Measurements from ENCODE around the gene FBN1. TPM values are rescaled to one million over a fixed set of nuclear protein-coding genes. Genes with fewer than 3 reads are reported as not detected.

Gene FBN1
- total and polyA plus RNA-seq, 10 of the 15 experiments (the other 5 are each of a cell fraction or from before 2014, with no cell fraction given), result 2.2 to 15.3 (median 7.0) TPM

DNA sequence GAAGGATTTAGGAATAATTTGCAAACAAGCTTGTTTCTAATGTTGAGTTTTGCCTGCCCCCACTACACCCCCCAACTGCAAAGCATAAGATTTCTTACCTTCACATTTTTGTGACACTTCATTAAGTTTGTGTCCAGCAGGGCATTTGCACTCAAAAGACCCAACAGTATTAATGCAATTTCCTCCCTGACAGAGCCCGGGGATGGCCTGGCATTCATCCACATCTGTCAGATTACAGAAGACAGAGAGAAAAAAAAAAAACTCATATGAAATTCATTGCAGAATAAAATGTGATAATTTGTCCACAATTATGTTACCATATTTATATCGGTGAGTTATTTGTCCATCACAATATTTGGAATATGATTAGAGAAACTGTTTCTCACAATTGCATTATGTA lies 111.5 kb downstream of the FBN1 start (continued):
- TF ChIP-seq, protein P1, sequence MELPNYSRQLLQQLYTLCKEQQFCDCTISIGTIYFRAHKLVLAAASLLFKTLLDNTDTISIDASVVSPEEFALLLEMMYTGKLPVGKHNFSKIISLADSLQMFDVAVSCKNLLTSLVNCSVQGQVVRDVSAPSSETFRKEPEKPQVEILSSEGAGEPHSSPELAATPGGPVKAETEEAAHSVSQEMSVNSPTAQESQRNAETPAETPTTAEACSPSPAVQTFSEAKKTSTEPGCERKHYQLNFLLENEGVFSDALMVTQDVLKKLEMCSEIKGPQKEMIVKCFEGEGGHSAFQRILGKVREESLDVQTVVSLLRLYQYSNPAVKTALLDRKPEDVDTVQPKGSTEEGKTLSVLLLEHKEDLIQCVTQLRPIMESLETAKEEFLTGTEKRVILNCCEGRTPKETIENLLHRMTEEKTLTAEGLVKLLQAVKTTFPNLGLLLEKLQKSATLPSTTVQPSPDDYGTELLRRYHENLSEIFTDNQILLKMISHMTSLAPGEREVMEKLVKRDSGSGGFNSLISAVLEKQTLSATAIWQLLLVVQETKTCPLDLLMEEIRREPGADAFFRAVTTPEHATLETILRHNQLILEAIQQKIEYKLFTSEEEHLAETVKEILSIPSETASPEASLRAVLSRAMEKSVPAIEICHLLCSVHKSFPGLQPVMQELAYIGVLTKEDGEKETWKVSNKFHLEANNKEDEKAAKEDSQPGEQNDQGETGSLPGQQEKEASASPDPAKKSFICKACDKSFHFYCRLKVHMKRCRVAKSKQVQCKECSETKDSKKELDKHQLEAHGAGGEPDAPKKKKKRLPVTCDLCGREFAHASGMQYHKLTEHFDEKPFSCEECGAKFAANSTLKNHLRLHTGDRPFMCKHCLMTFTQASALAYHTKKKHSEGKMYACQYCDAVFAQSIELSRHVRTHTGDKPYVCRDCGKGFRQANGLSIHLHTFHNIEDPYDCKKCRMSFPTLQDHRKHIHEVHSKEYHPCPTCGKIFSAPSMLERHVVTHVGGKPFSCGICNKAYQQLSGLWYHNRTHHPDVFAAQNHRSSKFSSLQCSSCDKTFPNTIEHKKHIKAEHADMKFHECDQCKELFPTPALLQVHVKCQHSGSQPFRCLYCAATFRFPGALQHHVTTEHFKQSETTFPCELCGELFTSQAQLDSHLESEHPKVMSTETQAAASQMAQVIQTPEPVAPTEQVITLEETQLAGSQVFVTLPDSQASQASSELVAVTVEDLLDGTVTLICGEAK (IDR thresholded peaks at IDR 0.05; ENCODE audit: borderline replicate concordance), result no peak

DNA sequence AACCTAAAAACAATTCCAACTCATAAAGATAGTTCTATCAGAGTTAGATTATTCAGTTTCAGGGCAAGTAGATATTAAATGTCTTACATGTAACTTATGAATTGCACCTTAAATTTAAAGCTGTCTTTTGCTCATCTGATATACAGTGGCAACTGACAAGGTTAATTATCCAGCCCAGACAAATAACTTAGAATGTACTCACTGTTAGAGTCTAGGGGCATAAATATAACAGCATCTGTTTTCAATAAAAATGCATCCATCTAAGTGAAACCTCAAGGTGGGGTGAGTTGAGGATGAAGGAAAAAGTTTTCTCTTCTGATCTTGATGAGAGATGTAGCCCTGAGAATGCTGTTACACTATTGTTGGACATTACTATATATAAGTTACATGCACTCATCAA lies 112.6 kb downstream of the FBN1 start:
- BruUV-seq (replicated peaks), result no TSS peak
- Histone ChIP-seq H3K4me1 (ENCODE audit: control insufficient read depth, insufficient read depth, low read length) (no peaks in the 10 kb centered on the region), H3K4me3 (no peak overlapping the region), H2AFZ (ENCODE audit: control insufficient read depth, low read depth, low read length) (no peak overlapping the region), H3K9me3 (replicated peaks; ENCODE audit: control insufficient read depth, insufficient read depth, low read length) (no peaks in the 10 kb centered on the region), H3K27me3 (replicated peaks in 1 of 2; ENCODE audit: control insufficient read depth in 2 of 2, insufficient read depth in 2 of 2, low read length in 1 of 2) (no peaks in the 10 kb centered on the region), H3K27ac (ENCODE audit: control insufficient read depth, insufficient read depth) (no peak overlapping the region), H3K79me2 (ENCODE audit: control insufficient read depth, insufficient read depth, low read length) (no peaks in the 10 kb centered on the region), H3K4me2 (ENCODE audit: control insufficient read depth, insufficient read depth) (no peak overlapping the region), H3K36me3 (ENCODE audit: control insufficient read depth in 2 of 2, insufficient read depth in 2 of 2, low read length in 1 of 2) (no peaks in the 10 kb centered on the region), H3K9ac (ENCODE audit: control insufficient read depth, insufficient read depth, low read length) (no peak overlapping the region), H4K20me1 (ENCODE audit: control insufficient read depth, insufficient read depth) (no peaks in the 10 kb centered on the region)
- no peak for DNase-seq (ENCODE audit: low read depth, low spot score)
- no peak for ATAC-seq
- ChIA-PET CTCF (interaction anchor here (0.6 kb wide), 1 partner anchor 13 kb away, joined by 3 read pairs; no protein-coding TSS in a partner anchor), POLR2A (no interaction called here), RAD21 (ENCODE audit: unreplicated experiment) (no interaction called here), SMC1A (ENCODE audit: uncharacterized antibody, unreplicated experiment) (interaction anchor here (0.7 kb wide), 1 partner anchor 38 kb away, joined by 3 read pairs; no protein-coding TSS in a partner anchor)
- in situ Hi-C loops (cut with MboI) (no loop called here), intact Hi-C loops (cut with micrococcal nuclease; ENCODE audit: unreplicated experiment) (no loop called here)
- no peak for FAIRE-seq
- TF ChIP-seq SP1 (IDR thresholded peaks at IDR 0.05; ENCODE audit: low read depth, low read length) (no peak), YY1 (IDR thresholded peaks at IDR 0.05; ENCODE audit: low read depth, low read length) (no peak), CEBPB (IDR thresholded peaks at IDR 0.05; ENCODE audit: borderline replicate concordance in 1 of 2, low read depth in 2 of 2, low read length in 2 of 2) (no peak), TARDBP (IDR thresholded peaks at IDR 0.05; ENCODE audit: borderline replicate concordance) (no peak), WRNIP1 (IDR thresholded peaks at IDR 0.05; ENCODE audit: borderline replicate concordance, low read depth, low read length) (no peak), POU2F2 (IDR thresholded peaks at IDR 0.05; ENCODE audit: borderline replicate concordance, low read depth, low read length) (no peak), MXI1 (IDR thresholded peaks at IDR 0.05; ENCODE audit: low read depth, low read length) (no peak), ASH2L (IDR thresholded peaks at IDR 0.05; ENCODE audit: borderline replicate concordance, low read depth) (no peak), TCF7 (IDR thresholded peaks at IDR 0.05; ENCODE audit: borderline replicate concordance) (no peak), MTA3 (IDR thresholded peaks at IDR 0.05; ENCODE audit: borderline replicate concordance, low read length) (no peak), SUPT20H (IDR thresholded peaks at IDR 0.05; ENCODE audit: borderline replicate concordance, control insufficient read depth, low read depth, low read length) (no peak), ZZZ3 (IDR thresholded peaks at IDR 0.05; ENCODE audit: control insufficient read depth, insufficient read length, low read depth) (no peak), BMI1 (IDR thresholded peaks at IDR 0.05; ENCODE audit: borderline replicate concordance) (no peak), POLR2AphosphoS5 (IDR thresholded peaks at IDR 0.05; ENCODE audit: low read length) (no peak), DPF2 (IDR thresholded peaks at IDR 0.05) (no peak)
- TF ChIP-seq, protein P2, sequence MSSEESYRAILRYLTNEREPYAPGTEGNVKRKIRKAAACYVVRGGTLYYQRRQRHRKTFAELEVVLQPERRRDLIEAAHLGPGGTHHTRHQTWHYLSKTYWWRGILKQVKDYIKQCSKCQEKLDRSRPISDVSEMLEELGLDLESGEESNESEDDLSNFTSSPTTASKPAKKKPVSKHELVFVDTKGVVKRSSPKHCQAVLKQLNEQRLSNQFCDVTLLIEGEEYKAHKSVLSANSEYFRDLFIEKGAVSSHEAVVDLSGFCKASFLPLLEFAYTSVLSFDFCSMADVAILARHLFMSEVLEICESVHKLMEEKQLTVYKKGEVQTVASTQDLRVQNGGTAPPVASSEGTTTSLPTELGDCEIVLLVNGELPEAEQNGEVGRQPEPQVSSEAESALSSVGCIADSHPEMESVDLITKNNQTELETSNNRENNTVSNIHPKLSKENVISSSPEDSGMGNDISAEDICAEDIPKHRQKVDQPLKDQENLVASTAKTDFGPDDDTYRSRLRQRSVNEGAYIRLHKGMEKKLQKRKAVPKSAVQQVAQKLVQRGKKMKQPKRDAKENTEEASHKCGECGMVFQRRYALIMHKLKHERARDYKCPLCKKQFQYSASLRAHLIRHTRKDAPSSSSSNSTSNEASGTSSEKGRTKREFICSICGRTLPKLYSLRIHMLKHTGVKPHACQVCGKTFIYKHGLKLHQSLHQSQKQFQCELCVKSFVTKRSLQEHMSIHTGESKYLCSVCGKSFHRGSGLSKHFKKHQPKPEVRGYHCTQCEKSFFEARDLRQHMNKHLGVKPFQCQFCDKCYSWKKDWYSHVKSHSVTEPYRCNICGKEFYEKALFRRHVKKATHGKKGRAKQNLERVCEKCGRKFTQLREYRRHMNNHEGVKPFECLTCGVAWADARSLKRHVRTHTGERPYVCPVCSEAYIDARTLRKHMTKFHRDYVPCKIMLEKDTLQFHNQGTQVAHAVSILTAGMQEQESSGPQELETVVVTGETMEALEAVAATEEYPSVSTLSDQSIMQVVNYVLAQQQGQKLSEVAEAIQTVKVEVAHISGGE (CRISPR knock-in tag; IDR thresholded peaks at IDR 0.05), result no peak
- TF ChIP-seq, protein P3, sequence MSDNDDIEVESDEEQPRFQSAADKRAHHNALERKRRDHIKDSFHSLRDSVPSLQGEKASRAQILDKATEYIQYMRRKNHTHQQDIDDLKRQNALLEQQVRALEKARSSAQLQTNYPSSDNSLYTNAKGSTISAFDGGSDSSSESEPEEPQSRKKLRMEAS (IDR thresholded peaks at IDR 0.05; ENCODE audit: low read depth, low read length), result no peak
